ENCODE data around the gene STARD6.

STARD6 gene

GRCh38 chr18:54381640-54382039, 24.0 kb upstream of the STARD6 start:
- DNase-seq (ENCODE audit: low spot score), result no peak
- in situ Hi-C loops (cut with MboI; ENCODE audit: low sequenced_read_pairs, unreplicated experiment), result no loop called here
- TF ChIP-seq CTCF (IDR thresholded peaks at IDR 0.05; ENCODE audit: borderline replicate concordance, control extremely low read depth, extremely low read depth, insufficient read depth, missing control alignments), result no peak

GRCh38 chr18:54378057-54378456, 20.4 kb upstream of the STARD6 start:
- in situ Hi-C loops (cut with MboI; ENCODE audit: low sequenced_read_pairs, unreplicated experiment), result no loop called here
- TF ChIP-seq CTCF (IDR thresholded peaks at IDR 0.05; ENCODE audit: borderline replicate concordance, control extremely low read depth, extremely low read depth, insufficient read depth, missing control alignments), result no peak
- no peak for DNase-seq (ENCODE audit: low spot score)

GRCh38 chr18:54360406-54360805, 2.7 kb upstream of the STARD6 start:
- in situ Hi-C loops (cut with MboI; ENCODE audit: low sequenced_read_pairs, unreplicated experiment), result no loop called here
- DNase-seq (ENCODE audit: low spot score), result no peak
- TF ChIP-seq CTCF (IDR thresholded peaks at IDR 0.05; ENCODE audit: borderline replicate concordance, control extremely low read depth, extremely low read depth, insufficient read depth, missing control alignments), result no peak

GRCh38 chr18:54359233-54359632, 1.6 kb upstream of the STARD6 start:
- TF ChIP-seq CTCF (IDR thresholded peaks at IDR 0.05; ENCODE audit: borderline replicate concordance, control extremely low read depth, extremely low read depth, insufficient read depth, missing control alignments), result no peak
- in situ Hi-C loops (cut with MboI; ENCODE audit: low sequenced_read_pairs, unreplicated experiment), result no loop called here
- DNase-seq (ENCODE audit: low spot score), result no peak

- no peak for TF ChIP-seq CTCF (IDR thresholded peaks at IDR 0.05; ENCODE audit: borderline replicate concordance, control extremely low read depth, extremely low read depth, insufficient read depth, missing control alignments)
- in situ Hi-C loops (cut with MboI; ENCODE audit: low sequenced_read_pairs, unreplicated experiment), result no loop called here
- no peak for DNase-seq (ENCODE audit: low spot score)
Measured at GRCh38 chr18:54358495-54359040, 910 bp upstream of the STARD6 start.

- no peak for DNase-seq (ENCODE audit: low spot score)
- TF ChIP-seq CTCF (IDR thresholded peaks at IDR 0.05; ENCODE audit: borderline replicate concordance, control extremely low read depth, extremely low read depth, insufficient read depth, missing control alignments), result no peak
- in situ Hi-C loops (cut with MboI; ENCODE audit: low sequenced_read_pairs, unreplicated experiment), result no loop called here
Measured at GRCh38 chr18:54357082-54357659, 487 bp downstream of the STARD6 start.

All from GM13976 (cell line).